Mesendoderm (in vitro differentiated cells): Measurements from ENCODE around the gene BAHCC1.

ENCODE experiments used
- DNase-seq: peaks from one replicate; pipeline ENCODE4 v3.0.0; 2013
- H2AK5ac ChIP-seq: 2 replicates; pipeline ENCODE4 v1.6.1; 2013; ENCODE audit warnings: low read length, inconsistent platforms
- H2BK120ac ChIP-seq: 2 replicates; pipeline ENCODE4 v1.6.1; 2013; ENCODE audit warnings: low read depth, mild to moderate bottlenecking, low read length, moderate library complexity, mixed read lengths
- H2BK15ac ChIP-seq: replicated peaks from 2 replicates; pipeline ENCODE4 v1.6.1; 2013; ENCODE audit warnings: low read depth, mild to moderate bottlenecking, moderate library complexity
- H2BK5ac ChIP-seq: 2 replicates; pipeline ENCODE4 v1.6.1; 2013; ENCODE audit warnings: low read length, inconsistent platforms
- H3K18ac ChIP-seq: 2 replicates; pipeline ENCODE4 v1.6.1; 2013; ENCODE audit warnings: mild to moderate bottlenecking, low read length, mixed read lengths
- H3K23ac ChIP-seq: one replicate; pipeline ENCODE4 v1.6.1; 2013; ENCODE audit warnings: low read length
- H3K27ac ChIP-seq: 2 replicates; pipeline ENCODE4 v1.5.1; 2013; ENCODE audit warnings: low read depth, mild to moderate bottlenecking, inconsistent platforms, low read length, moderate library complexity
- H3K27me3 ChIP-seq: 2 replicates; pipeline ENCODE4 v1.6.1; 2013; ENCODE audit warnings: low read length, control low read depth, mild to moderate bottlenecking, inconsistent platforms; ENCODE audit not compliant: insufficient read depth, poor library complexity
- H3K36me3 ChIP-seq: 2 replicates; pipeline ENCODE4 v1.6.1; 2013; ENCODE audit warnings: low read length, inconsistent platforms; ENCODE audit not compliant: control insufficient read depth, insufficient read depth
- H3K4ac ChIP-seq: one replicate; pipeline ENCODE4 v1.6.1; 2013; ENCODE audit warnings: low read depth, mild to moderate bottlenecking, low read length, moderate library complexity
- H3K4me1 ChIP-seq: 2 replicates; pipeline ENCODE4 v1.6.1; 2013; ENCODE audit warnings: low read depth, low read length, inconsistent platforms; ENCODE audit not compliant: control insufficient read depth
- H3K4me2 ChIP-seq: 2 replicates; pipeline ENCODE4 v1.6.1; 2013; ENCODE audit warnings: low read length
- H3K4me3 ChIP-seq: 2 replicates; pipeline ENCODE4 v1.5.1; 2013; ENCODE audit warnings: mild to moderate bottlenecking, low read length
- H3K56ac ChIP-seq: one replicate; pipeline ENCODE4 v1.6.1; 2013; ENCODE audit warnings: low read length
- H3K79me1 ChIP-seq: 2 replicates; pipeline ENCODE4 v1.6.1; 2013; ENCODE audit warnings: low read length, inconsistent platforms
- H3K79me2 ChIP-seq: 2 replicates; pipeline ENCODE4 v1.6.1; 2013; ENCODE audit warnings: mild to moderate bottlenecking, low read length; ENCODE audit not compliant: control insufficient read depth, insufficient read depth
- H3K9ac ChIP-seq: 2 replicates; pipeline ENCODE4 v1.6.1; 2013; ENCODE audit warnings: low read length, inconsistent platforms
- H4K5ac ChIP-seq: one replicate; pipeline ENCODE4 v1.6.1; 2013; ENCODE audit warnings: low read length
- H4K8ac ChIP-seq: one replicate; pipeline ENCODE4 v1.6.1; 2013; ENCODE audit warnings: low read depth, mild to moderate bottlenecking, control low read depth, low read length, moderate library complexity
- WGBS: extraction: QIAGEN DNeasy Blood & Tissue Kit; methylation state at CpG from one replicate; pipeline ENCODE4 v1.1.7; 2013; ENCODE audit warnings: low lambda C conversion rate, missing lambda C conversion rate; ENCODE audit not compliant: insufficient coverage; ENCODE audit errors: extremely low coverage; 5-methylcytosine and 5-hydroxymethylcytosine counted together

BAHCC1 gene

GRCh38 chr17:81365601-81366585 lies 29.4 kb upstream of the BAHCC1 start:
- H3K18ac ChIP-seq: no peak overlapping the region
- no CpG with 5 or more reads among the region's 30 CpGs for WGBS
- DNase-seq: no peak
- no peaks in the 10 kb centered on the region for H3K79me2 ChIP-seq
- H2AK5ac ChIP-seq: no peak overlapping the region
- H2BK15ac ChIP-seq: no peak overlapping the region
- H3K9ac ChIP-seq: no peak overlapping the region
- no peaks in the 10 kb centered on the region for H3K36me3 ChIP-seq
- no peak overlapping the region for H3K56ac ChIP-seq
- no peak overlapping the region for H3K4me3 ChIP-seq
- no peak overlapping the region for H2BK120ac ChIP-seq
- H3K27me3 ChIP-seq: no peaks in the 10 kb centered on the region
- no peaks in the 10 kb centered on the region for H3K79me1 ChIP-seq
- no peak overlapping the region for H3K23ac ChIP-seq
- H3K4me2 ChIP-seq: no peak overlapping the region
- H2BK5ac ChIP-seq: no peak overlapping the region
- H3K4ac ChIP-seq: no peak overlapping the region
- H3K4me1 ChIP-seq: no peaks in the 10 kb centered on the region
- H3K27ac ChIP-seq: no peak overlapping the region
- no peak overlapping the region for H4K5ac ChIP-seq
- H4K8ac ChIP-seq: no peak overlapping the region

- no peak for DNase-seq
- H4K8ac ChIP-seq: no peak overlapping the region
- H3K23ac ChIP-seq: no peak overlapping the region
- no peak overlapping the region for H3K4me3 ChIP-seq
- no peaks in the 10 kb centered on the region for H3K4me1 ChIP-seq
- H3K27ac ChIP-seq: no peak overlapping the region
- H3K36me3 ChIP-seq: no peaks in the 10 kb centered on the region
- no peak overlapping the region for H4K5ac ChIP-seq
- no peak overlapping the region for H3K4me2 ChIP-seq
- H2BK5ac ChIP-seq: no peak overlapping the region
- no peak overlapping the region for H2BK120ac ChIP-seq
- H2BK15ac ChIP-seq: no peak overlapping the region
- no peak overlapping the region for H3K18ac ChIP-seq
- no CpG with 5 or more reads among the region's 11 CpGs for WGBS
- no peak overlapping the region for H3K56ac ChIP-seq
- no peaks in the 10 kb centered on the region for H3K79me2 ChIP-seq
- H3K9ac ChIP-seq: no peak overlapping the region
- no peak overlapping the region for H3K4ac ChIP-seq
- no peaks in the 10 kb centered on the region for H3K79me1 ChIP-seq
- no peaks in the 10 kb centered on the region for H3K27me3 ChIP-seq
- no peak overlapping the region for H2AK5ac ChIP-seq
Observed at GRCh38 chr17:81366648-81367047, 28.6 kb upstream of the BAHCC1 start.

- no peak overlapping the region for H3K18ac ChIP-seq
- H2BK120ac ChIP-seq: no peak overlapping the region
- no peak overlapping the region for H3K23ac ChIP-seq
- no peak overlapping the region for H3K27ac ChIP-seq
- no peak overlapping the region for H3K9ac ChIP-seq
- no peaks in the 10 kb centered on the region for H3K27me3 ChIP-seq
- no peaks in the 10 kb centered on the region for H3K79me2 ChIP-seq
- H2AK5ac ChIP-seq: no peak overlapping the region
- H2BK15ac ChIP-seq: no peak overlapping the region
- H3K56ac ChIP-seq: no peak overlapping the region
- DNase-seq: no peak
- H4K5ac ChIP-seq: no peak overlapping the region
- H3K36me3 ChIP-seq: no peaks in the 10 kb centered on the region
- H3K4me2 ChIP-seq: no peak overlapping the region
- WGBS: no CpG with 5 or more reads among the region's 12 CpGs
- no peaks in the 10 kb centered on the region for H3K4me1 ChIP-seq
- H3K79me1 ChIP-seq: no peaks in the 10 kb centered on the region
- no peak overlapping the region for H3K4ac ChIP-seq
- no peak overlapping the region for H3K4me3 ChIP-seq
- no peak overlapping the region for H4K8ac ChIP-seq
- no peak overlapping the region for H2BK5ac ChIP-seq
Observed at GRCh38 chr17:81367171-81367570, 28.1 kb upstream of the BAHCC1 start.

- no peak overlapping the region for H2AK5ac ChIP-seq
- no peak overlapping the region for H2BK15ac ChIP-seq
- H3K18ac ChIP-seq: no peak overlapping the region
- no peak for DNase-seq
- no peak overlapping the region for H4K8ac ChIP-seq
- no peaks in the 10 kb centered on the region for H3K4me1 ChIP-seq
- H3K27me3 ChIP-seq: no peaks in the 10 kb centered on the region
- H3K79me2 ChIP-seq: no peaks in the 10 kb centered on the region
- H3K4me3 ChIP-seq: no peak overlapping the region
- no peak overlapping the region for H4K5ac ChIP-seq
- no peak overlapping the region for H3K9ac ChIP-seq
- no CpG with 5 or more reads among the region's 32 CpGs for WGBS
- no peaks in the 10 kb centered on the region for H3K36me3 ChIP-seq
- H3K4me2 ChIP-seq: no peak overlapping the region
- no peaks in the 10 kb centered on the region for H3K79me1 ChIP-seq
- H2BK5ac ChIP-seq: no peak overlapping the region
- no peak overlapping the region for H3K56ac ChIP-seq
- H3K23ac ChIP-seq: no peak overlapping the region
- H3K4ac ChIP-seq: no peak overlapping the region
- H2BK120ac ChIP-seq: no peak overlapping the region
- no peak overlapping the region for H3K27ac ChIP-seq
Observed at GRCh38 chr17:81368161-81369022, 26.9 kb upstream of the BAHCC1 start.

GRCh38 chr17:81370294-81370693 lies 25.0 kb upstream of the BAHCC1 start:
- Histone ChIP-seq H2BK15ac (no peak overlapping the region), H2BK5ac (no peak overlapping the region), H3K79me1 (no peaks in the 10 kb centered on the region), H3K27ac (no peak overlapping the region), H3K27me3 (no peaks in the 10 kb centered on the region), H3K18ac (no peak overlapping the region), H3K4me3 (no peak overlapping the region), H3K36me3 (no peaks in the 10 kb centered on the region), H3K4me2 (no peak overlapping the region), H3K56ac (no peak overlapping the region), H2BK120ac (no peak overlapping the region), H3K4ac (no peak overlapping the region), H3K4me1 (no peaks in the 10 kb centered on the region), H3K9ac (no peak overlapping the region), H3K23ac (no peak overlapping the region), H3K79me2 (no peaks in the 10 kb centered on the region), H4K5ac (no peak overlapping the region), H2AK5ac (no peak overlapping the region), H4K8ac (no peak overlapping the region)
- no peak for DNase-seq
- no CpG with 5 or more reads among the region's 5 CpGs for WGBS
